GM12878 (cell line): ENCODE measurements around the gene HSD11B1L. TPM values are rescaled to one million over a fixed set of nuclear protein-coding genes. Genes with fewer than 3 reads are reported as not detected.

Experiments
- ATAC-seq: fragments of 200-7000 bp; cut with Tn5 transposase; 3 replicates; pipeline ENCODE4 v1.9.1; 2020; ENCODE audit warnings: mild to moderate bottlenecking, moderate library complexity
- BruUV-seq: library from RNA; stranded (reverse); fragments of 400-500 nt; replicated peaks from 2 replicates; lab custom pipeline; 2021; lab: Mats Ljungman, UMichigan
- CTCF ChIA-PET: fragments of 300-600 bp; sonication (Branson Sonifier 250); formaldehyde crosslinking; extraction: SDS; loops from one replicate; lab custom pipeline; 2021; ENCODE audit warnings: inconsistent platforms; lab: Yijun Ruan, JAX
- POLR2A ChIA-PET: fragments of 350-600 bp; formaldehyde crosslinking; extraction: SDS; loops from one replicate; lab custom pipeline; 2021; ENCODE audit warnings: inconsistent platforms; lab: Charles Lee
- RAD21 ChIA-PET: fragments of 300-600 bp; sonication (Branson Sonifier 250); formaldehyde crosslinking; loops from one replicate; lab custom pipeline; 2023; ENCODE audit warnings: antibody characterized with exemption; ENCODE audit not compliant: unreplicated experiment; lab: Charles Lee
- SMC1A ChIA-PET: fragments of 300-600 bp; sonication (Branson Sonifier 250); formaldehyde crosslinking; loops from one replicate; lab custom pipeline; 2023; ENCODE audit not compliant: unreplicated experiment, uncharacterized antibody; lab: Charles Lee
- DNase-seq: peaks from one replicate; pipeline ENCODE4 v3.0.0-alpha.2; 2011; ENCODE audit warnings: low read depth, low spot score
- FAIRE-seq: peaks from 3 replicates; lab custom pipeline; 2011; peaks lifted over from hg19 to GRCh38; lab: Jason Lieb, UNC
- H2AFZ ChIP-seq: 2 replicates; pipeline ENCODE4 v1.6.0; 2011; ENCODE audit warnings: low read depth, low read length, control low read depth; ENCODE audit not compliant: control insufficient read depth
- H3K27ac ChIP-seq: 2 replicates; pipeline ENCODE4 v1.5.1; 2011; ENCODE audit warnings: control low read depth; ENCODE audit not compliant: control insufficient read depth, insufficient read depth
- H3K27me3 ChIP-seq, 2 experiments: replicated peaks in 1 of 2; 2 replicates each; pipeline versions ENCODE4 v1.6.0 to v1.6.1; 2011; ENCODE audit warnings: low read length in 1 of 2; ENCODE audit not compliant: control insufficient read depth in 2 of 2, insufficient read depth in 2 of 2
- H3K36me3 ChIP-seq, 2 experiments: 2 replicates each; pipeline ENCODE4 v1.5.1; 2011; ENCODE audit warnings: low read length in 1 of 2; ENCODE audit not compliant: control insufficient read depth in 2 of 2, insufficient read depth in 2 of 2
- H3K4me1 ChIP-seq: 2 replicates; pipeline ENCODE4 v1.6.1; 2011; ENCODE audit warnings: mild to moderate bottlenecking, low read length, moderate library complexity, mixed read lengths; ENCODE audit not compliant: control insufficient read depth, insufficient read depth
- H3K4me2 ChIP-seq: 2 replicates; pipeline ENCODE4 v1.6.0; 2011; ENCODE audit warnings: control low read depth; ENCODE audit not compliant: control insufficient read depth, insufficient read depth
- H3K4me3 ChIP-seq: fragments of 200-600 bp; sonication (generic); 2 replicates; pipeline ENCODE4 v1.5.1; 2016
- H3K79me2 ChIP-seq: 2 replicates; pipeline ENCODE4 v1.6.0; 2011; ENCODE audit warnings: low read length; ENCODE audit not compliant: control insufficient read depth, insufficient read depth
- H3K9ac ChIP-seq: 2 replicates; pipeline ENCODE4 v1.8.0; 2011; ENCODE audit warnings: low read length, control low read depth, mixed read lengths; ENCODE audit not compliant: control insufficient read depth, insufficient read depth
- H3K9me3 ChIP-seq: replicated peaks from 3 replicates; pipeline ENCODE4 v1.5.1; 2011; ENCODE audit warnings: mild to moderate bottlenecking, low read length; ENCODE audit not compliant: control insufficient read depth, insufficient read depth
- H4K20me1 ChIP-seq: 2 replicates; pipeline ENCODE4 v1.6.0; 2011; ENCODE audit not compliant: control insufficient read depth, insufficient read depth
- BCL11A ChIP-seq: IDR thresholded peaks from 2 replicates; pipeline ENCODE4 v1.6.1; 2011; ENCODE audit warnings: low read depth, low read length
- BCL3 ChIP-seq: IDR thresholded peaks from 2 replicates; pipeline ENCODE4 v1.6.1; 2011; ENCODE audit warnings: borderline replicate concordance, low read depth, mild to moderate bottlenecking, moderate library complexity, low read length; ENCODE audit not compliant: insufficient read depth, poor library complexity, severe bottlenecking
- BCLAF1 ChIP-seq: fragments of 450-650 bp; IDR thresholded peaks from 2 replicates; pipeline ENCODE4 v1.6.1; 2017; ENCODE audit warnings: antibody characterized with exemption, mild to moderate bottlenecking, moderate library complexity
- CREB1 ChIP-seq: IDR thresholded peaks from 2 replicates; pipeline ENCODE4 v1.6.1; 2012; ENCODE audit warnings: low read depth, mild to moderate bottlenecking, inconsistent platforms
- ELK1 ChIP-seq: IDR thresholded peaks from 2 replicates; pipeline ENCODE4 v1.6.1; 2012; ENCODE audit warnings: low read depth, low read length, improper control_type of control experiment
- FOXM1 ChIP-seq: IDR thresholded peaks from 2 replicates; pipeline ENCODE4 v1.6.1; 2012; ENCODE audit warnings: low read depth, mild to moderate bottlenecking, inconsistent platforms, low read length, moderate library complexity
- MXI1 ChIP-seq: fragments of 150-350 bp; IDR thresholded peaks from 2 replicates; pipeline ENCODE4 v1.6.1; 2011; ENCODE audit warnings: low read depth, mild to moderate bottlenecking, inconsistent platforms, low read length, improper control_type of control experiment
- NBN ChIP-seq: fragments of 450-650 bp; IDR thresholded peaks from 2 replicates; pipeline ENCODE4 v1.6.1; 2016
- NFIC ChIP-seq: IDR thresholded peaks from 2 replicates; pipeline ENCODE4 v1.6.1; 2012; ENCODE audit warnings: low read depth, mild to moderate bottlenecking, inconsistent platforms, low read length, moderate library complexity
- NFXL1 ChIP-seq: fragments of 450-650 bp; IDR thresholded peaks from 2 replicates; pipeline ENCODE4 v1.6.1; 2017; ENCODE audit warnings: antibody characterized with exemption, mild to moderate bottlenecking, borderline replicate concordance
- PML ChIP-seq: IDR thresholded peaks from 2 replicates; pipeline ENCODE4 v1.6.1; 2012; ENCODE audit warnings: low read length, inconsistent platforms
- POLR2A ChIP-seq: IDR thresholded peaks from 2 replicates; pipeline ENCODE4 v1.6.1; 2011; ENCODE audit warnings: low read depth, mild to moderate bottlenecking, low read length
- POLR2AphosphoS2 ChIP-seq: IDR thresholded peaks from 2 replicates; pipeline ENCODE4 v1.6.1; 2011; ENCODE audit warnings: low read depth, mild to moderate bottlenecking, low read length, improper control_type of control experiment, moderate library complexity
- POLR2AphosphoS5 ChIP-seq: IDR thresholded peaks from 2 replicates; pipeline ENCODE4 v1.6.1; 2011; ENCODE audit warnings: mild to moderate bottlenecking, low read length, inconsistent platforms
- RB1 ChIP-seq: fragments of 450-650 bp; formaldehyde crosslinking; IDR thresholded peaks from 2 replicates; pipeline ENCODE4 v1.6.1; 2017; ENCODE audit warnings: mild to moderate bottlenecking, borderline replicate concordance
- SMAD5 ChIP-seq: IDR thresholded peaks from 2 replicates; pipeline ENCODE4 v1.6.1; 2016; ENCODE audit warnings: antibody characterized with exemption, low read depth
- SP1 ChIP-seq: IDR thresholded peaks from one replicate; pipeline ENCODE4 v1.6.1; 2011; ENCODE audit warnings: low read depth, low read length
- SUPT20H ChIP-seq: IDR thresholded peaks from 2 replicates; pipeline ENCODE4 v1.6.1; 2011; ENCODE audit warnings: low read depth, mild to moderate bottlenecking, low read length, moderate library complexity, borderline replicate concordance; ENCODE audit not compliant: control insufficient read depth
- WGBS: methylation state at CpG from one replicate; pipeline ENCODE4 v1.1.6; 2016; ENCODE audit warnings: low lambda C conversion rate; ENCODE audit not compliant: insufficient replicate concordance, insufficient coverage; ENCODE audit errors: missing lambda C conversion rate; 5-methylcytosine and 5-hydroxymethylcytosine counted together
- in situ Hi-C: fragments of 300-500 bp; cut with MboI; formaldehyde crosslinking; loops from 9 replicates; pipeline ENCODE4 v1.14.3; 2018; ENCODE audit warnings: mixed read lengths
- intact Hi-C: fragments of 100-400 bp; cut with micrococcal nuclease; formaldehyde crosslinking; loops from one replicate; pipeline ENCODE4 v1.14.2; 2022; ENCODE audit not compliant: unreplicated experiment
- polyA plus RNA-seq, 11 experiments: library from polyadenylated mRNA; depleted of rRNA in 4 of 11; unstranded in 6 of 11; stranded (reverse) in 5 of 11; fragments of >200 nt; fragmentation: Nextera tagmentation in 4 of 11; fragmentation: Illumina TruSeq in 1 of 11; extraction: Ambion mirVana in 4 of 11; extraction: Trizol in 1 of 11; gene quantifications; 1 replicate in 1 of 11; 2 replicates in 10 of 11; pipeline versions ENCODE4 v1.2.1 to v1.2.3, GENCODE V29; 2011 to 2016; ENCODE audit warnings: inconsistent platforms in 2 of 11, missing spikeins in 2 of 11, low read depth in 1 of 11
- total RNA-seq, 4 experiments: library from RNA; depleted of rRNA in 3 of 4; stranded (reverse); fragments of >200 nt in 3 of 4; fragmentation: Illumina TruSeq in 1 of 4; extraction: Trizol in 1 of 4; gene quantifications; 2 replicates each; pipeline versions ENCODE4 v1.2.1 to v1.2.3, GENCODE V29; 2013 to 2021

Gene HSD11B1L
- total and polyA plus RNA-seq, 10 of the 15 experiments (the other 5 are each of a cell fraction or from before 2014, with no cell fraction given): 0.29 to 1.8 (median 1.1) TPM; not detected in 1

DNA sequence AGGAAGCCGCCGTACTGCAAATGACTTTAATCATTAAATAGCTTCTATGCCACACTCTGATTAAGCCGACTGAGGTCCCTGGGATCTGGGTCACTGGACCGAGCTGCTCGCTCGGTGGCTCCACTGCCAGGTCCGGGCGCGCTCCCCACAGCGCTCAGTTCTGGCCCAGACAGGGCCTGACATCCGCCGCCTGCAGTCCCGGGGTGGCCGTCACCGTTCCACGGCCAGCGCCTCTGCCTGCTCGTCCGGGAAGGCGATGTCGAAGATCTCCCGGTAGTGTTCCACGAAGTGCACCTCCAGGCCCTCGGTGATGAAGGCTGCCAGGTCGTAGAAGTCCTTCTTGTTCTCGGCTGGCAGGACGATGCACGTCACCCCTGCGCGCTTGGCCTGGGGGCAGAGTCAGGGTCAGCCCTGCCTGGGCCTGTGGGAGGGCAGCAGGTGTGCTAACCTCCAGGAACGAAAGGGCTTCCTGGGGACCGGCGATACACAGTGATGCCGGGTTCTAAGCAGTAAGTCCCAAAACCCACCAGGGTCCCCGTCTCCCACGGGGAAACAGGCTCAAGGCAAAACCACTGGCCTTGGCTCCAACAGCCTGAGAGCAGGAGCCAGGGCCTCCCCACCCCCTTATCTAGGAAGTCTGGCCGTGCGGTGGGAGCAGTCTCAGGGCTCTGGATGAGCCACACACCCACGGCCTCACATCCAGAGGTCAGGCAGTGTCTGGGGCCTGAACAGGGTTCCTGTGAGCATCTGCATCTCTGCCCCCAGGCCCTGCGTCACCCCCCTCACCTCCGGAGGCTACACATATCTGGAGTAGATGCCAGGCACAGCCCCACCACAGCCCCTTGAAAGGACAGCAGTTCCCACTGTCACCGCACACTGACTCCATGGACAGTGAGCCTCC, 11.2 kb downstream of the HSD11B1L start:
- Histone ChIP-seq H3K36me3 (peaks cover 9 to 52% of the 10 kb centered on the region in 2 experiments; a peak in 3 of 4 replicates), H3K4me1 (peaks cover 10% of the 10 kb centered on the region), H3K79me2 (peaks cover 49% of the 10 kb centered on the region), H3K9ac (peak overlapping the region; percentile 98), H4K20me1 (no peaks in the 10 kb centered on the region; the same call in none of the 2 replicates), H3K4me3 (peak overlapping the region; percentile 94), H3K4me2 (peak overlapping the region; percentile 64), H2AFZ (no peak overlapping the region), H3K27me3 (no peaks in the 10 kb centered on the region), H3K27ac (peak overlapping the region; percentile 94; the same call in 1 of the 2 replicates), H3K9me3 (no peaks in the 10 kb centered on the region; the same call in 2 of the 3 replicates)
- no peak for FAIRE-seq
- ATAC-seq: no peak
- SMC1A ChIA-PET: no interaction called here
- BruUV-seq: no TSS peak
- WGBS: 12% methylated on average over 42 of the region's 42 CpGs
- in situ Hi-C loops: no loop called here
- intact Hi-C loops: loop anchor here (2.0 kb wide), 2 partner anchors 29 to 99 kb away; partner anchors contain the start of genes CATSPERD, DUS3L and LONP1
- RAD21 ChIA-PET: no interaction called here
- CTCF ChIA-PET: interaction anchor here (3.7 kb wide), 1 partner anchor 27 kb away, joined by 74 read pairs; the partner anchor contains the start of genes CATSPERD and LONP1
- DNase-seq: no peak
- POLR2A ChIA-PET: interaction anchor here (1.4 to 1.7 kb wide), 2 partner anchors 10 to 26 kb away, joined by 6 to 9 read pairs; no protein-coding TSS in a partner anchor
- 0 out of 2 replicates have a peak, but pooled peaks have one; percentile 47 for TF ChIP-seq SMAD5
- TF ChIP-seq POLR2AphosphoS5: peak; percentile 47
- TF ChIP-seq CREB1: no peak
- 0 out of 2 replicates have a peak, but pooled peaks have one; percentile 36 for TF ChIP-seq PML
- TF ChIP-seq MXI1: no peak
- 0 out of 2 replicates have a peak, but pooled peaks have one; percentile 35 for TF ChIP-seq FOXM1
- TF ChIP-seq RB1: no peak
- no peak for TF ChIP-seq BCLAF1
- TF ChIP-seq NFIC: no peak
- no peak for TF ChIP-seq NBN
- TF ChIP-seq POLR2AphosphoS2: peak; percentile 68; the same call in 1 of the 2 replicates
- TF ChIP-seq NFXL1: no peak
- no peak for TF ChIP-seq ELK1
- TF ChIP-seq BCL3: peak; percentile 31
- TF ChIP-seq BCL11A: no peak
- peak; percentile 64 for TF ChIP-seq POLR2A
- TF ChIP-seq SP1: no peak
- no peak for TF ChIP-seq SUPT20H
